Upper lobe of left lung (tissue), 4 donors: Measurements from ENCODE around the gene FBXL7.

Source experiments
- CTCF ChIP-seq, 6 experiments: fragments of 450-650 bp in 4 of 6; fragments of 200-600 bp in 2 of 6; sonication (generic) in 2 of 6; IDR thresholded peaks; one replicate each; pipeline ENCODE4 v1.5.1; 2016 to 2019; ENCODE audit warnings: antibody characterized with exemption in 6 of 6
- POLR2A ChIP-seq, 4 donors: fragments of 450-650 bp; IDR thresholded peaks; one replicate each; pipeline ENCODE4 v1.5.1; 2016 to 2017; ENCODE audit warnings: antibody characterized with exemption in 4 of 4, mild to moderate bottlenecking in 2 of 4

GRCh38 chr5:15852217-15852616 is 352.2 kb downstream of the FBXL7 start:
- no peak for TF ChIP-seq POLR2A (IDR thresholded peaks at IDR 0.05)
- TF ChIP-seq CTCF (IDR thresholded peaks at IDR 0.05) = no peak
